Ovary (tissue), 1 donor: ENCODE results near the gene SLC39A11.

Experiments
- EP300 ChIP-seq: sonication (generic); formaldehyde crosslinking; IDR thresholded peaks from one replicate; pipeline ENCODE4 v1.6.1; 2017; ENCODE audit warnings: antibody characterized with exemption
- POLR2A ChIP-seq: fragments of 450-650 bp; IDR thresholded peaks from one replicate; pipeline ENCODE4 v1.6.1; 2017; ENCODE audit warnings: antibody characterized with exemption, mild to moderate bottlenecking, moderate library complexity

DNA sequence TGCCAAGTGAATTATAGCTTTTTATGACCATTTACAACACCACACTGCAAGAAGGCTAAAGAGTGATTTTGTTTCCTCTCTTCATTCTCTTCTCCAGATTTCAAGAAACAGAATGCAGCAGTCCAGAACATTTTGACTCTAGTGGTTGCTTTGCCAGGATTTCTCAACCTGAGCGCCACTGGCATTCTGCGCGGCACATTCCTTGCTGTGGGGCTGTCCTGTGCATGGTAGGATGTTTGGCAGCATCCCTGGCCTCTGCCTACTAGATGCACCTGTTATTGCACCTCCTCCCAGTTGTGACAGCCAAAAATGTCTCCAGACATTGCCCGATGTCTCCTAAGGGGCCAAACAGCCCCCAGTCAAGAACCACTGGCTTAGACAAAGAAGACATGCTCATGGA is 25.7 kb upstream of the SLC39A11 start:
- no peak for TF ChIP-seq POLR2A
- no peak for TF ChIP-seq EP300
